BJ (cell line): Measurements from ENCODE around the gene FOXP1. TPM values are rescaled to one million over a fixed set of nuclear protein-coding genes. Genes with fewer than 3 reads are reported as not detected.

Experiments
- CTCF ChIA-PET: fragments of 350-600 bp; formaldehyde crosslinking; extraction: SDS; loops from one replicate; lab custom pipeline; 2021; ENCODE audit warnings: antibody characterized with exemption, inconsistent platforms; lab: Yijun Ruan, JAX
- POLR2A ChIA-PET: fragments of 300-600 bp; sonication (Branson Sonifier 250); formaldehyde crosslinking; extraction: SDS; loops from one replicate; lab custom pipeline; 2021; ENCODE audit warnings: antibody characterized with exemption; lab: Charles Lee
- DNase-seq: peaks from one replicate; pipeline ENCODE4 v3.0.0-alpha.2; 2011; ENCODE audit warnings: low read depth
- H3K27me3 ChIP-seq: 2 replicates; pipeline ENCODE4 v1.6.0; 2011; ENCODE audit warnings: low read length; ENCODE audit not compliant: control insufficient read depth, insufficient read depth
- H3K36me3 ChIP-seq: 2 replicates; pipeline ENCODE4 v1.5.1; 2011; ENCODE audit warnings: low read length; ENCODE audit not compliant: control insufficient read depth, insufficient read depth
- H3K4me3 ChIP-seq: 2 replicates; pipeline ENCODE4 v1.5.1; 2011; ENCODE audit warnings: low read depth, mild to moderate bottlenecking, control low read depth, low read length
- polyA plus RNA-seq: library from polyadenylated mRNA; depleted of rRNA; stranded (reverse); fragments of >200 nt; gene quantifications from 2 replicates; pipeline ENCODE4 v1.2.3, GENCODE V29; 2011
- TF ChIP-seq, protein P1 (sequence below): IDR thresholded peaks from 2 replicates; pipeline ENCODE4 v1.5.1; 2011; ENCODE audit warnings: low read depth, mild to moderate bottlenecking, control low read depth, inconsistent platforms, low read length, moderate library complexity; ENCODE audit not compliant: insufficient read depth

FOXP1 gene
- polyA plus RNA-seq, 1 experiment = 37.0 TPM

DNA sequence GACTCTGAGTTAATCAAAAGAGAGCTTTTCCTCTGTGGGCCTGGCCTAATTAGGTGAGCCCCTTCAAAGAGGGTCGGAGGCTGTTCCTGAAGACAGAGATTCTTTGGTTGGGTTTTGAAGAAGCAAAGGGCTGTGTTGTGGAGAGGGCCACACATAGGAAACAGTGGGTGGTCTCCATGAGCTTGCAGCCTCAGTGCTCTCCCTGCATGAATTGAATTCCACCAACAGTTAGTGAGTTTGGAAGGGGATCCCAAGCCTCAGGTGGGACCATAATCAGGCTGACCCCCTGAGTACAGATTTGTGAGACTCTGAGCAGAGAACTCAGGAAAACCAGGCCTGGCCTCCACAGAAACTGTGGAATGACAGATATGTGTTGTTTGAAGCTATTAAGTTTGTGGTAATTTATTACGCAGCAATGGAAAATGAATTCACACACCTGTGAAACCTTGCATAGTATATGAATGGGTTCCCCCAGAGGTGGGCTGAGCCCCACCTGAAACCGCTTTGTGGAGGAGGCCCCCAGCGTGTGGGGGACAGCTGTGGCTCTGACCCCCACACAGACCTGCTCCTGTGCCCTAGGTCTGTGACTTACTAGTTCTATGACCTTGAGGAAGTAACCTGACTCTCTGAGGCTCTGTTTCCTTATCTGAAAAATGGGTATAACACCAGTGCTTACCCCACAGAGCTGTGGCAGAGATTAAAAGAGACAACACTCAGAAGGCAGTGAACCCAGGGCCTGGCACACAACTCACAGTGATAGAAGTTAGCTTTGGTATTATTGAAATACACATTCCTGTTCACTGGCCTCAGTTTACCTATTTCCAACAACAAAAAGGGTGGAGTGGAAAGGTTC lies 431.3 kb downstream of the FOXP1 start:
- ChIA-PET POLR2A (no interaction called here), CTCF (interaction anchor here (1.0 kb wide), 1 partner anchor 9 kb away, joined by 3 read pairs; no protein-coding TSS in a partner anchor)
- no peaks in the 10 kb centered on the region for H3K27me3 ChIP-seq
- TF ChIP-seq, protein P1, sequence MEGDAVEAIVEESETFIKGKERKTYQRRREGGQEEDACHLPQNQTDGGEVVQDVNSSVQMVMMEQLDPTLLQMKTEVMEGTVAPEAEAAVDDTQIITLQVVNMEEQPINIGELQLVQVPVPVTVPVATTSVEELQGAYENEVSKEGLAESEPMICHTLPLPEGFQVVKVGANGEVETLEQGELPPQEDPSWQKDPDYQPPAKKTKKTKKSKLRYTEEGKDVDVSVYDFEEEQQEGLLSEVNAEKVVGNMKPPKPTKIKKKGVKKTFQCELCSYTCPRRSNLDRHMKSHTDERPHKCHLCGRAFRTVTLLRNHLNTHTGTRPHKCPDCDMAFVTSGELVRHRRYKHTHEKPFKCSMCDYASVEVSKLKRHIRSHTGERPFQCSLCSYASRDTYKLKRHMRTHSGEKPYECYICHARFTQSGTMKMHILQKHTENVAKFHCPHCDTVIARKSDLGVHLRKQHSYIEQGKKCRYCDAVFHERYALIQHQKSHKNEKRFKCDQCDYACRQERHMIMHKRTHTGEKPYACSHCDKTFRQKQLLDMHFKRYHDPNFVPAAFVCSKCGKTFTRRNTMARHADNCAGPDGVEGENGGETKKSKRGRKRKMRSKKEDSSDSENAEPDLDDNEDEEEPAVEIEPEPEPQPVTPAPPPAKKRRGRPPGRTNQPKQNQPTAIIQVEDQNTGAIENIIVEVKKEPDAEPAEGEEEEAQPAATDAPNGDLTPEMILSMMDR = no peak
- no peak for DNase-seq
- no peak overlapping the region for H3K4me3 ChIP-seq
- H3K36me3 ChIP-seq = no peaks in the 10 kb centered on the region

DNA sequence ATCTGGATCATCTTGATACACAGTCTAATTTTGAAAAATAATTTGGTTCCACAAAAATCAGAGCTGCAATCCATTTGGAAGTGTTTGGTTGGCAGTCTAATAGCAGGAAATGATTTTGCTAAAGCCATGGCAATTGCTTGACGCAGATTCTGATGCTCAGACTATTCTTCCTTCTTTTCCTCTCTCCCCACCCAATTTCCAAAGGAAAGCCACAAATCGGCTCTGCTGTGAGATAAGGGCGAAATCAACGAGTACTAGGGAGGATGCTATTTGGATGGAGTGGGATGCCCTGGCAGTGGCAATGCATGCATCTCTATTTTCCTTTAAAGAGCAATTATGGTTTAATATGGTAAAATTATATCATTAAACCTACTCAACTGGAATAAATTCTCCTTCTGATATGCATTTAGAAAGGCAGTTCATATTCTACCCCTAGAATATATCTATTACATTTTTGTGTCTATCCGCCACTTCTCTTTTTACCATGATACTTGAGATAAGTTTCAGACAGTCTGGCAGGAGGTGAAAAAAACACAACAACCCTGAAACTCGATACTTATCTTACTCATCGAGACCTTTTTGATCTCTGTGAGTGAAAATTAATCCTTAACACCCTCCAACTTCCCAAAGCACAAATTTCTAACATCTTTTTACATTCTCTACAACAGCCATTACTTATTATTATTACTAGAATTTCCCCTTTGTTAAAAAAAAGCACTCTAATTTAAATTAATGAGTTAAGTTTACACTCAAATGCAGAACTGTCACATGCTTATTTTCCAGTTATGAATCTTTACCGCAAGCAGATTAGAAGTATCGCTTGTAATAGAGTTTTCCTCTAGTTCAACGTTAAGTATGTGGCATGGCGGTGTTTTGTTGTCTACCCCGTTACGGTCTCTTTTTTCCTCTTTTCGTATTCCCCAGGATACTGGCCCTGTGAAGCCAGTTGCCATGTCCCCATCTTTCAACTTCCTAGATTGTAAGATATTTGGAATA lies 433.3 kb downstream of the FOXP1 start:
- TF ChIP-seq, protein P1 = no peak
- no peak overlapping the region for H3K4me3 ChIP-seq
- ChIA-PET CTCF (interaction anchor here (1.3 kb wide), 1 partner anchor 9 kb away, joined by 3 read pairs; no protein-coding TSS in a partner anchor), POLR2A (no interaction called here)
- H3K36me3 ChIP-seq = no peaks in the 10 kb centered on the region
- no peak for DNase-seq
- no peaks in the 10 kb centered on the region for H3K27me3 ChIP-seq

DNA sequence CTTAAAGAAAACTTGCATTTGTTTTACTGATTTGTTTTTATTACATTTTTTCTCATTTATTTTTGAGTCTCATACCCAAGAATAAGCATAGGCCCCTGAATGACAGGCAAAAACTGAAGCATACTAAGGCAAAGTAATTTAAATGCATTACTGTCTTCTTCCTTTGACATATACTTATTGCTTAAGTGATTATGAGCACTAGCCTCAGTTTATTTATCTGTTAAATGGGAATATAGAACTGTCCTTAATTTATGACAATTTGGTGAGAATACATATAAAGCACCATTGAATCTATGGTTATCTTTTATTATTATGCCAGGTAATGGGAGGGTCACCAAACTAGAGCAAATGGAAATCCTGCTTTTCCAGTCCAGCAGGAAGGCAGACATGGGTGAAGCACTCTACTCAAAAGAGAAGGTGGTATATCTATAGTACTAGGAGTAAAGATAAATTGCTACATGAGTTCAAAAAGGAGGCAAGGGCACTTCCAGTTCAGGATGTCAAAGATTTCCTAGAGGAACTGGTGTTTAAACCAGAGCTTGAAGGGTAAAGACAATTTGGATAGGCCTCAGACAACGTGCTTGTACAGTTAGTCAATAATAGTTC lies 435.0 kb downstream of the FOXP1 start:
- DNase-seq = no peak
- TF ChIP-seq, protein P1 = no peak
- Histone ChIP-seq H3K4me3 (no peak overlapping the region), H3K27me3 (no peaks in the 10 kb centered on the region), H3K36me3 (no peaks in the 10 kb centered on the region)
- ChIA-PET POLR2A (no interaction called here), CTCF (interaction anchor here (1.3 kb wide), 1 partner anchor 8 kb away, joined by 3 read pairs; no protein-coding TSS in a partner anchor)

- ChIA-PET CTCF (no interaction called here), POLR2A (no interaction called here)
- Histone ChIP-seq H3K36me3 (no peaks in the 10 kb centered on the region), H3K4me3 (no peak overlapping the region), H3K27me3 (no peaks in the 10 kb centered on the region)
- TF ChIP-seq, protein P1 = no peak
- no peak for DNase-seq
Measured at GRCh38 chr3:71146673-71147072, 436.9 kb downstream of the FOXP1 start.
